GM18507 (cell line): Measurements from ENCODE around the gene RASSF5.

Experiments
- DNase-seq: peaks from one replicate; pipeline ENCODE4 v3.0.0; 2011; ENCODE audit warnings: low read depth; ENCODE audit not compliant: insufficient read length; ENCODE audit errors: extremely low spot score
- FAIRE-seq: peaks from 2 replicates; lab custom pipeline; 2011; peaks lifted over from hg19 to GRCh38; lab: Jason Lieb, UNC

The RASSF5 gene

DNA sequence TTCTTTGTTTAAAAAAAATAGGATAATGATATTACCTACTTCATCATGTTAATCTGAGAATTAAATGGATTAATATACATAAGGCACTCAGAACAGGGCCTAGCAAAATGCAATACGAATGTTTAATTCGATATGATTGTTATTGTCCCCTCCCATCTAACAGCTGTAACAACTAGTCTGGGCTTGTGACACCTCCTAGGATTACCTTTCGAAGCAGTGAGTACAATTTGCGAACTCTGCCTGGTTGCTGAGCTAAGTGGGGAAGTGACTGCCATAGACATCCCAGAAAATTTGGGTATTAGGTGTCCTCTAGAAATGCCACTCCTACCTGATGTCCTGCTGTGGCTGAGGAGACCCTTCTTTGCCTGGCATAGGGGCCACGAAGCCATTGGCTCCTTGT, 3.0 kb downstream of the RASSF5 start:
- FAIRE-seq = no peak
- no peak for DNase-seq

- FAIRE-seq (no peak), DNase-seq (no peak)
These were observed 4.2 kb downstream of the RASSF5 start for GRCh38 chr1:206511362-206512057.

DNA sequence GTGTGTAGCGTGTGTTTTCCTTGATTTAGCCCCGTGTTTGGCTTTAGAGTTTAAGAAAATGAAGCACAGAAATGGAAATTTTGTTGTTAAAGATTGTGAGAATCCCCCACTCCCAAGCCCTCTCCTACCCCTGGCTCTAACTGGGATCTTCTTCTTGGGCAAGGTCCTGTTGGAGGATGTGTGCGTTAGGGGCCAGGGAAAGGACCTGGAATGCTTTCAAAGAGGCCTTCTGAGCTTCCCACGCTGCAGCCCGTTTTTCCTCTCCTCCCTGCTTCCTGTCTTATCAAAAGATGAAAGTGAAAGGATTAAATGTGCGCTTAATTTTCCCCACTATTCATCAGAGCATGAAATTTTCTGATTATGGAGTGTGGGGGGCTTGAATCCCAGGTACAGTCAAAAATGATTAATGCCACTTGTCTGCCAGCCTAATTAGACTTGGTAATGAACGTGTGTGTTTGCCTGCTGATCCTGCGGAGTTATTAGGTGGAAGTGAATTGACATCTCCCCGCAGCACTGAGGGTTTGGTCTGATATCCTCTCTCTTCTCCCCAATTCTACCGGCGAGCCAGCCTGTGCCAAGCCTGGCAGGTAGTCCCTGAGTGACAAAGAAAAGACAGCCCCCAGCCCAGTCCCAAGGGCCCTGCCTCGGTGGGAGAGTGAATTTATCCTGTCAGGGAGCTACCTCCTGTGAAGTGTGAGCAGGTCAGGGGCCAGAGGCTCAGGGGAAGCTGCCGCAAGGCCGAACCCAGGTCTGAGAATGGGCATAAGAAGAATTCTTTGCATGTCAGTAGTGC, 4.9 kb downstream of the RASSF5 start:
- FAIRE-seq (no peak), DNase-seq (no peak)

DNA sequence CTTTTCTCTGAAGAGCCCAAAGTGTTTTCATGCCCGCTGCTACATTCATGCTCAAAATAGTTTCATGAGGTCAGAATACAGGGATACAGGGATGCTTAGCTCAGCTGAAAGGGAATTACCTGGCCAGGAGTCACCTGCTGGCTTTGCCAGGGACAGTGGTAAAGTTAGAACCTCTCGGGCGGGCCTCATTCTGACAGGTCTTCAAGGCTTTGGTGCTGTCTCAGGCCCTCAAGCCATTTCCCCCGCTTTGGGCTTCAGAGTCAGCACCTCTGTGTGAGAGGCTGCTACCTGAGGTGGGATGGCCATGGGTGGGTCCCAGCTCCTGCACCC, 5.5 kb downstream of the RASSF5 start:
- FAIRE-seq = no peak

DNA sequence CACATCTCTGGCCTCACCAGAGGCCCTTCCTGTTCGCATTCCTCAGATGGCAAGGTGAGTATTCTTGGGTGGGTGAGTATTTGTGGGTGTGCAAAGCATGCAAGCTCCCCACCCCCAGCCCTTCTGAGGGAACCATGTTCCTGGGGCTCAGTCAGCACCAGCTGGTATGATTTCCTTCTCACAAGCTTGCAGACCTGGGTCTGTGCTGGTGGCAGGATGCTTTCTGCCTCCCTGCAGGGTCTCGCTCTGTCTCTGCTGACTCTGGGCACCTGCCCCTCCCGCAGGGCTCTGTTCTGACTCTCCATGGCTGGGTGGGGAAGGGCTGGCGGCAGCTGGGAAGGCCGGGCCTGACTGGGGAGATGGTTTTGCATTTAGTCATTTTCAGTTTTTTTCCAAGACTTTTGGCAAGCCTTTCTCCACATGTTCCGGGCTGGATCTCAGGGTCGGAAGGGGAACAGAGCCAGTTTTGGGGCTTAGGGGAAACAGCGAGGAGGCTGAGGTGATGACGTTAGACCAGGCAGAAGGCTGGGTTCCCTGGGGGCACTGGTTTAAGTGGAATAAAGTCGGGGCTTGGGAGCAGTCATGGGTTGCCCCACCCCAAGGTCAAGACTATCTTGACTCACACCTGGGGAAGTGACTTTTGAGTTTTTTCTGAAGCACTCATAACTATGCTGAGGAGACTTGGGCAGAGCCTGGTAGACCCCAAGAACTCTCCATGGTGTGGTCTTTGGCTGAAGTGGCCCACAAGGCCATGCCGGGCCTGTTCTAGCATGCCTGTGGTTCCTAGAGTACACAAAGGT, 6.2 kb downstream of the RASSF5 start:
- FAIRE-seq (no peak), DNase-seq (no peak)

More for the DNA sequence above, 5.5 kb downstream of the RASSF5 start:
- DNase-seq = no peak

- FAIRE-seq = no peak
These were observed 7.6 kb downstream of the RASSF5 start for GRCh38 chr1:206514813-206515387.

DNA sequence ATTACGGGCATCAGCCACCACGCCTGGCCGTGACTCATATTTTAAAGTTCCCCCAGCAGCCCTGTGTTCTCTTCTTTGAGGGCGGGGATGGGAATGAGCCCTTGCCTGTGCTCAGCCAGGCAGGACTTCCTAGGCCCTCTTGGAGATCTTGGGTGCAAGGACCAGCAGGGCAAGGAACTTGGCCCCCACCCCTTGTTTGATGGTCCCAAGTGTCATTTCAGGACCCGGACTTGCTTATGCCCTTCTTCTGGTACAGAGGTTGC, 9.3 kb downstream of the RASSF5 start:
- no peak for DNase-seq
- FAIRE-seq = no peak

More at GRCh38 chr1:206514813-206515387, 7.6 kb downstream of the RASSF5 start:
- no peak for DNase-seq

DNA sequence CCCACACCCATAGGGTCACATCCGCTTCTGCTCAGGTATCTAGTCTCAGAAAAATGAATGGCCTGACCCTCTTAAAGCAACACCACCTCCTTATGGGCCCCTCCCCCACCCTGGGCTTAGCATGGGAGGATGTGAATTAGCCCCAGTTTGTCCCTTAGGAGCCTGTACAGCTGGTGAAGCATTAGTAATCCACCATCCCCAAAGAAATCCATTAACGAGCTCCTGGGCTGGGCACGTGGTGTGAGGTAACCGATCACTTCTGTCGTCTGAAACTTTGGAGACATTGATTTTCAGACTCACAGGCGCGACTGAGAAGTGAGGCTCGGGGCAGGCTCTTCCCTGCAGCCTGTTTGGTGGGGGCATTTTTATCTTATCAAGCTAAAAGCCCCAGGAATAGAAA, 10.5 kb downstream of the RASSF5 start:
- FAIRE-seq (no peak), DNase-seq (no peak)

GRCh38 chr1:206518206-206518605, 10.9 kb downstream of the RASSF5 start:
- DNase-seq (no peak), FAIRE-seq (no peak)

DNA sequence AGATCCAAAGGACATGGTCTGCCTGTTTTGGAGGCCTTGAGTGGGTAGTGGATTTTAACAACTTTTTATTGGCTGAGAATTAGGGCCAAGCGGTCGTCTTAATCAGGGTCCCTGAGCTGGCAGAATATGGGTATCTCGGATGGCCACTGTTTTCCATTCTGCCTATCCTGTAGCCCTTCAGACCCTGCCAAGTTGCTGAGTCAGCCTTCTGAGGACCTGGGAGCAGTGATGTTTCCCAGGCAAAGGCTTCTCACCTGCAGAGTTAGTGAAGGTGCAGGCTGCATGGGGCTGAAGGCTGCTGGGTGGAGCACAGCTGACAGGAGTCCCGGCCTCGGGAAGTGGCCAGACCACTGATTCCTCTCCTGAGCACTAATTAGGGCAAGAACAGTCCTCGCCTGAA, 11.4 kb downstream of the RASSF5 start:
- DNase-seq = no peak
- FAIRE-seq = no peak

DNA sequence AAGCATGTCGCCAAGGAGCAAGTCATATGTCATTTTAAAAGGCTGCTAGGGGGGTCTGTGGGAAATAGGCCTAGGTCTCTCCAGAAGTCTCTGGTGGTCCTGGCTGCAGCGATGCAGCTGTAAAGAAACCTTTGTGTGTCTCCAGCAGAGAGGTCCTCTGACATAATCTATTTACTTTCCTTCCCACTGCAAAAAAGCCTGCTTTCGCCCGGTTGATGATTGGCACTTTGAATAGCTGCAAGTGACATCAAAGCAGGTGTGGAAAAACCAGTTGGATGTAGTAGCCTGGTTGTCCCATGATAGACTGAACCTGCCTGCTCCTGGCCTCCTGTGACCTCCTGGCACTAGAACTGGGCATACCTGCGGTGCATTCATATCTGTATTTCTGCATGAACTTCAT, 13.8 kb downstream of the RASSF5 start:
- FAIRE-seq = no peak
- no peak for DNase-seq

GRCh38 chr1:206521694-206522402, 14.5 kb downstream of the RASSF5 start:
- DNase-seq (no peak), FAIRE-seq (no peak)

DNA sequence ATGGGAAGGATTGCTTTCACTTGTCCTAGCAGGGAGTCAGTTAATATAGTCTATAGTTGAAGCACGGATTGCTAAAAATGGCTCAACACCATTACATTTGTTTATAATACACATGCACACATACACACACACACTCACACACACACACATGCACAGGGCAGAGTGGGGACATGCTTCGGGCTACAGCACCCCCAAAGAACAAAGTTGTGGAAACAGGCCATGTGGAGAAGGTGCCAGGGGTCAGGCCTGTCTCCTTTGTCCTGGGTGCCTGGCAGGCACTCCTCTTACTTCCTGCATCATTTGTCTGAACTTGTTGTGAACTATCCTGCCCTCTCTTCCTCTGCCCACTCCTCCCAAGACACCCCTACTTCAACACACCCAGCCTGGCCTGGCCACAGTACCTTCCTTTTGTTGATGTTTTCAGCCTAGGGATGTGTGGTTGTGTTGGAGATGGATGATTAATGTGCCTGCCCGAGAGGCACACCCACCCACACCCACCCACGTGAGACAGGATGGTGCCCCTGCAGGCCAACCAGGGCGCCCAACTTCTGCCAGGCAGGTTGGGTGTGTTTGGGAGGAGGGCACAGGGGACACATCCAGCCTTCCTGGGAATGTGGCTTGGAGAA, 17.5 kb downstream of the RASSF5 start:
- DNase-seq (no peak), FAIRE-seq (no peak)

- DNase-seq = no peak
- FAIRE-seq = no peak
These were observed 19.0 kb downstream of the RASSF5 start for GRCh38 chr1:206526064-206526911.

GRCh38 chr1:206529425-206529824, 22.1 kb downstream of the RASSF5 start:
- DNase-seq = no peak
- FAIRE-seq = no peak

GRCh38 chr1:206532368-206532767, 25.0 kb downstream of the RASSF5 start:
- DNase-seq (no peak), FAIRE-seq (no peak)

DNA sequence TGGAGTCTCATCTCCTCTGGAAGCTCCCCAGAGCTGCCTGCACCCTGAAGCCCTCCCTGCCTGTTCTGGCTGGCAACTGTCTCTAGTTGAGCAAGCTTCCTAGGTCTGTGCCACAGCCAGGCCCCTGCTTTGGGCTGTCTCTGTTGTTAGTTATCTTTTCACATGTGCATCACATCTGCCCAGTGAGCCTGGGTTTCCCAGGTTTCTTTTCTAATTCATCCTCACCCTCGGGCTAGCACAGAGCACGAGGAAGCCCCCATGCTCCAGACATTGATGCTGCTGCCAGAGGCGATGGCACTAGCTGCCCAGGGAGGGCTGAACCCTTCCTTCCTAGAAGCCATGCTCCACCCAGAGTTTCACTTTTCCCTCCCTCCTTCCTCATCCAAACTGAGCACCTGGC, 27.2 kb downstream of the RASSF5 start:
- DNase-seq (no peak), FAIRE-seq (no peak)

GRCh38 chr1:206535853-206536188, 28.5 kb downstream of the RASSF5 start:
- DNase-seq (no peak), FAIRE-seq (no peak)

DNA sequence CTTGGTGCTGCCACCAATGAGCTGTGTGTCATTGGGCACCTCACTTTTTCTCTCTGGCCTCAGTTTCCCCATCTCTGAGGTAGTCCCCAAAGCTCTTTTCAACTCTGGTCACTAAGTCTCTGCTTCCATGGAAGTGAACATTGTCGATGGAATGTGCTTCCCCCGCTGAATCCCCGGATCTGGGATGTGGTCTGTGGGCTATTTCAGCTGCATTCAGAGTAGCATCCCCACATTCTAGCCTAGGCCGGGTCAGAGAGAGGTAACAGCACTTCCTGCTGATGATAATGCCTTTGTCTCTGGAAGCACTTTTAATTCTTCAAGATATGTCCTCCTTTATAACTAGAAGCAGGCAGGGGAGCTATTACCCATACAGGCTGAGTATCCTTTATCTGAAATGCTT, 29.8 kb downstream of the RASSF5 start:
- FAIRE-seq (no peak), DNase-seq (no peak)
